A549 (cell line): ENCODE measurements around the gene KDM5B. TPM values are rescaled to one million over a fixed set of nuclear protein-coding genes. Genes with fewer than 3 reads are reported as not detected.

Experiments used
- ATAC-seq, 2 experiments: fragments of 200-7000 bp in 1 of 2; fragments of >200 bp in 1 of 2; cut with Nextera tagmentation in 1 of 2; cut with Tn5 transposase in 1 of 2; 3 replicates each; pipeline versions ENCODE4 v1.8.0 to v1.9.1; 2018 to 2020; ENCODE audit warnings: mild to moderate bottlenecking in 1 of 2, moderate library complexity in 1 of 2
- CTCF ChIA-PET: fragments of 300-600 bp; sonication (Branson Sonifier 250); formaldehyde crosslinking; extraction: SDS; loops from one replicate; lab custom pipeline; 2021; ENCODE audit warnings: antibody characterized with exemption, inconsistent platforms; lab: Yijun Ruan, JAX
- POLR2A ChIA-PET: fragments of 350-600 bp; formaldehyde crosslinking; extraction: SDS; loops from one replicate; lab custom pipeline; 2021; ENCODE audit warnings: antibody characterized with exemption, inconsistent platforms; lab: Yijun Ruan, JAX
- DNase-seq, 2 experiments: peaks; one replicate each; pipeline versions ENCODE4 v3.0.0 to v3.0.0-alpha.2; 2011 to 2016; ENCODE audit warnings: low read depth in 1 of 2, low spot score in 1 of 2
- FAIRE-seq: peaks from 2 replicates; lab custom pipeline; 2011; peaks lifted over from hg19 to GRCh38; lab: Jason Lieb, UNC
- H3K27ac ChIP-seq, 2 experiments: fragments of >200 bp; sonication (Bioruptor Twin); formaldehyde crosslinking; 3 replicates each; pipeline ENCODE4 v1.5.1; 2016 to 2017
- H3K4me1 ChIP-seq: fragments of >200 bp; sonication (Bioruptor Twin); formaldehyde crosslinking; 3 replicates; pipeline ENCODE4 v1.6.1; 2016
- H3K4me2 ChIP-seq: fragments of >200 bp; sonication (Bioruptor Twin); formaldehyde crosslinking; 3 replicates; pipeline ENCODE4 v1.6.1; 2016
- H3K4me3 ChIP-seq: fragments of >200 bp; sonication (Bioruptor Twin); formaldehyde crosslinking; 3 replicates; pipeline ENCODE4 v1.5.1; 2016
- H3K9me3 ChIP-seq: fragments of >200 bp; sonication (Bioruptor Twin); formaldehyde crosslinking; 3 replicates; pipeline ENCODE4 v1.6.1; 2016
- CTCF ChIP-seq: fragments of >200 bp; sonication (Bioruptor Twin); formaldehyde crosslinking; IDR thresholded peaks from 3 replicates; pipeline ENCODE4 v1.5.1; 2016
- EHF ChIP-seq: fragments of 250-450 bp; sonication (Bioruptor Pico); IDR thresholded peaks from 2 replicates; pipeline ENCODE4 v1.5.0; 2020; ENCODE audit warnings: mild to moderate bottlenecking
- EP300 ChIP-seq, 2 experiments: fragments of >200 bp; sonication (Bioruptor Twin); formaldehyde crosslinking; IDR thresholded peaks; 2 replicates in 1 of 2; 3 replicates in 1 of 2; pipeline ENCODE4 v1.6.1; 2016 to 2017
- FOSL2 ChIP-seq, 2 experiments: fragments of 450-650 bp in 1 of 2; fragments of >200 bp in 1 of 2; sonication (Bioruptor Twin) in 1 of 2; formaldehyde crosslinking; IDR thresholded peaks; 2 replicates each; pipeline versions ENCODE4 v1.5.0 to v1.6.1; 2016 to 2020; ENCODE audit warnings: mild to moderate bottlenecking in 1 of 2, moderate library complexity in 1 of 2
- HOXB5 ChIP-seq: fragments of 250-450 bp; sonication (Bioruptor Pico); IDR thresholded peaks from 2 replicates; pipeline ENCODE4 v1.5.0; 2020; ENCODE audit warnings: mild to moderate bottlenecking, moderate library complexity
- JUN ChIP-seq, 2 experiments: fragments of >200 bp; sonication (Bioruptor Twin); formaldehyde crosslinking; IDR thresholded peaks; 2 replicates in 1 of 2; 3 replicates in 1 of 2; pipeline ENCODE4 v1.6.1; 2016 to 2017
- MAFK ChIP-seq: fragments of 450-650 bp; IDR thresholded peaks from 2 replicates; pipeline ENCODE4 v1.6.1; 2014; ENCODE audit not compliant: partially characterized antibody
- MAX ChIP-seq: IDR thresholded peaks from 2 replicates; pipeline ENCODE4 v1.6.1; 2012
- NFE2L2 ChIP-seq: fragments of 150-350 bp; conservative IDR thresholded peaks from 2 replicates; pipeline ENCODE4 v1.6.1; 2014; ENCODE audit warnings: low read length
- POLR2A ChIP-seq: IDR thresholded peaks from 2 replicates; pipeline ENCODE4 v1.6.1; 2012; ENCODE audit warnings: mild to moderate bottlenecking, low read length
- POLR2AphosphoS2 ChIP-seq: conservative IDR thresholded peaks from 2 replicates; pipeline ENCODE4 v1.6.1; 2012; ENCODE audit warnings: low read length, improper control_type of control experiment, inconsistent platforms
- RAD21 ChIP-seq, 2 experiments: fragments of >200 bp in 1 of 2; sonication (Bioruptor Twin) in 1 of 2; formaldehyde crosslinking in 1 of 2; IDR thresholded peaks in 1 of 2; conservative IDR thresholded peaks in 1 of 2; 2 replicates in 1 of 2; 3 replicates in 1 of 2; pipeline ENCODE4 v1.6.1; 2012 to 2018; ENCODE audit warnings: inconsistent platforms in 1 of 2
- REST ChIP-seq: fragments of 200-600 bp; sonication (generic); IDR thresholded peaks from 2 replicates; pipeline ENCODE4 v1.6.1; 2016; ENCODE audit warnings: antibody characterized with exemption, mild to moderate bottlenecking, moderate library complexity
- SMC3 ChIP-seq: fragments of >200 bp; sonication (Bioruptor Twin); formaldehyde crosslinking; IDR thresholded peaks from 3 replicates; pipeline ENCODE4 v1.6.1; 2018; ENCODE audit warnings: inconsistent platforms
- TP53 ChIP-seq: fragments of 250-450 bp; sonication (Bioruptor Pico); IDR thresholded peaks from 2 replicates; pipeline ENCODE4 v1.5.0; 2021; ENCODE audit warnings: mild to moderate bottlenecking, moderate library complexity
- ZSCAN20 ChIP-seq: fragments of 250-450 bp; sonication (Bioruptor Pico); IDR thresholded peaks from 2 replicates; pipeline ENCODE4 v1.8.0; 2022; ENCODE audit warnings: mild to moderate bottlenecking, moderate library complexity
- WGBS: methylation state at CpG from one replicate; pipeline ENCODE4 v1.1.6; 2017; ENCODE audit errors: missing lambda C conversion rate; 5-methylcytosine and 5-hydroxymethylcytosine counted together
- polyA plus RNA-seq, 4 experiments: library from polyadenylated mRNA; depleted of rRNA in 3 of 4; stranded (reverse); fragments of >200 nt; fragmentation: RNase III in 1 of 4; extraction: RNeasy Plus Mini Kit Qiagen cat#74134 plus additional on column Dnase treatment in 1 of 4; gene quantifications; 2 replicates in 3 of 4; 3 replicates in 1 of 4; pipeline ENCODE4 v1.2.3, GENCODE V29; 2011 to 2017

The KDM5B gene
- polyA plus RNA-seq, 2 of the 4 experiments (the other 2 are of a cell fraction): 15.8 to 44.3 TPM

- 49% methylated on average over 14 of the region's 15 CpGs for WGBS
- no peaks in the 10 kb centered on the region for H3K4me1 ChIP-seq
- no peak overlapping the region for H3K4me2 ChIP-seq
- ChIA-PET POLR2A (no interaction called here), CTCF (interaction anchor here (0.6 to 2.3 kb wide), 15 partner anchors 9 to 161 kb away, joined by 3 to 13 read pairs (median 4); no protein-coding TSS in a partner anchor)
- ATAC-seq (peak; percentile 96 to 99), DNase-seq (peak; percentile 72 to 85), FAIRE-seq (no peak)
- no peak overlapping the region for H3K27ac ChIP-seq
- no peaks in the 10 kb centered on the region for H3K9me3 ChIP-seq
- TF ChIP-seq MAX (peak; percentile 50), POLR2AphosphoS2 (no peak), TP53 (CRISPR knock-in tag) (no peak), SMC3 (peak; percentile 46; the same call in 2 of the 3 replicates), RAD21 (conservative IDR thresholded peaks at IDR 0.05 in 1 of 2, IDR thresholded peaks at IDR 0.05 in 1 of 2) (peak; percentile 68 to 82), JUN (IDR thresholded peaks at IDR 0.05) (no peak), CTCF (peak; percentile 57)
- no peak overlapping the region for H3K4me3 ChIP-seq
These were observed 44.1 kb upstream of the KDM5B start for GRCh38 chr1:202852163-202852904.

- Histone ChIP-seq H3K9me3 (no peaks in the 10 kb centered on the region), H3K27ac (no peak overlapping the region), H3K4me1 (no peaks in the 10 kb centered on the region), H3K4me3 (no peak overlapping the region), H3K4me2 (no peak overlapping the region)
- DNase-seq (no peak), ATAC-seq (no peak), FAIRE-seq (no peak)
- CTCF ChIA-PET: interaction anchor here (1.5 to 2.0 kb wide), 2 partner anchors 10 to 32 kb away, joined by 3 to 13 read pairs; no protein-coding TSS in a partner anchor
- POLR2A ChIA-PET: no interaction called here
- WGBS: 87% methylated on average over 7 of the region's 7 CpGs
- TF ChIP-seq POLR2A (no peak), JUN (IDR thresholded peaks at IDR 0.05) (no peak)
These were observed 42.6 kb upstream of the KDM5B start for GRCh38 chr1:202850593-202851362.

- Histone ChIP-seq H3K4me3 (no peak overlapping the region), H3K4me2 (no peak overlapping the region), H3K27ac (no peak overlapping the region), H3K4me1 (no peaks in the 10 kb centered on the region), H3K9me3 (no peaks in the 10 kb centered on the region)
- 26% methylated on average over 2 of the region's 2 CpGs for WGBS
- CTCF ChIA-PET: interaction anchor here (0.6 to 1.0 kb wide), 3 partner anchors 13 to 96 kb away, joined by 3 read pairs; no protein-coding TSS in a partner anchor
- FAIRE-seq: no peak
- no peak for DNase-seq
- ATAC-seq: no peak
- TF ChIP-seq FOSL2 (IDR thresholded peaks at IDR 0.05): no peak
- no peak for TF ChIP-seq FOSL2 (CRISPR knock-in tag; IDR thresholded peaks at IDR 0.05)
- TF ChIP-seq HOXB5: no peak
- no peak for TF ChIP-seq ZSCAN20 (CRISPR knock-in tag)
- no peak for TF ChIP-seq MAFK
- no peak for TF ChIP-seq EHF (CRISPR knock-in tag)
- TF ChIP-seq EP300 (IDR thresholded peaks at IDR 0.05): no peak
- TF ChIP-seq POLR2AphosphoS2: no peak
- no peak for TF ChIP-seq NFE2L2
- no peak for TF ChIP-seq REST
- POLR2A ChIA-PET: no interaction called here
These were observed 39.9 kb upstream of the KDM5B start for GRCh38 chr1:202848191-202848542.
